SJSA1 (cell line): ENCODE results near the gene ETFA. TPM values are rescaled to one million over a fixed set of nuclear protein-coding genes. Genes with fewer than 3 reads are reported as not detected.
A peak's percentile ranks its signal among the peaks of the same experiment; 100 is the strongest.

ENCODE experiments used
- DNase-seq, 2 experiments: peaks; one replicate each; pipeline ENCODE4 v3.0.0-alpha.2; 2015 to 2020; ENCODE audit warnings: low spot score in 2 of 2, low read depth in 1 of 2
- H3K27ac ChIP-seq: fragments of 250-450 bp; sonication (Bioruptor Pico); 2 replicates; pipeline ENCODE4 v1.5.1; 2020; ENCODE audit warnings: mild to moderate bottlenecking, moderate library complexity
- H3K27me3 ChIP-seq: fragments of 250-450 bp; sonication (Bioruptor Pico); replicated peaks from 2 replicates; pipeline ENCODE4 v1.5.1; 2020; ENCODE audit warnings: mild to moderate bottlenecking, moderate library complexity
- H3K36me3 ChIP-seq: fragments of 250-450 bp; sonication (Bioruptor Pico); 2 replicates; pipeline ENCODE4 v1.5.1; 2020; ENCODE audit warnings: mild to moderate bottlenecking
- H3K4me1 ChIP-seq: fragments of 250-450 bp; sonication (Bioruptor Pico); replicated peaks from 2 replicates; pipeline ENCODE4 v1.6.1; 2021; ENCODE audit warnings: mild to moderate bottlenecking
- H3K4me3 ChIP-seq: fragments of 250-450 bp; sonication (Bioruptor Pico); 2 replicates; pipeline ENCODE4 v1.5.1; 2020; ENCODE audit warnings: mild to moderate bottlenecking
- H3K9me3 ChIP-seq: fragments of 250-450 bp; sonication (Bioruptor Pico); replicated peaks from 2 replicates; pipeline ENCODE4 v1.5.1; 2020; ENCODE audit warnings: mild to moderate bottlenecking
- total RNA-seq: library from RNA; depleted of rRNA; stranded (reverse); fragments of >200 nt; shearing (Covaris generic); gene quantifications from 2 replicates; pipeline ENCODE4 v1.2.3, GENCODE V29; 2014

Gene ETFA
- total RNA-seq, 1 experiment from 2014 or later, result 203 TPM

- H3K36me3 ChIP-seq, result peaks cover 33% of the 10 kb centered on the region
- no peaks in the 10 kb centered on the region for H3K27me3 ChIP-seq
- DNase-seq, result no peak
- H3K4me3 ChIP-seq, result no peak overlapping the region
- H3K4me1 ChIP-seq, result peaks cover 19% of the 10 kb centered on the region
- no peak overlapping the region for H3K27ac ChIP-seq
- no peaks in the 10 kb centered on the region for H3K9me3 ChIP-seq
These were observed 90.0 kb downstream of the ETFA start for GRCh38 chr15:76221085-76221767.

GRCh38 chr15:76217882-76218217, 93.4 kb downstream of the ETFA start:
- H3K4me3 ChIP-seq, result no peak overlapping the region
- H3K36me3 ChIP-seq, result peaks cover 33% of the 10 kb centered on the region
- H3K27me3 ChIP-seq, result no peaks in the 10 kb centered on the region
- H3K4me1 ChIP-seq, result peaks cover 46% of the 10 kb centered on the region
- H3K27ac ChIP-seq, result no peak overlapping the region
- H3K9me3 ChIP-seq, result no peaks in the 10 kb centered on the region
- DNase-seq, result no peak

- peaks cover 35% of the 10 kb centered on the region for H3K36me3 ChIP-seq
- no peak overlapping the region for H3K27ac ChIP-seq
- DNase-seq, result peak in 1 of 2 experiments; percentile 53
- no peaks in the 10 kb centered on the region for H3K9me3 ChIP-seq
- peaks cover 52% of the 10 kb centered on the region for H3K4me1 ChIP-seq
- no peak overlapping the region for H3K4me3 ChIP-seq
- H3K27me3 ChIP-seq, result no peaks in the 10 kb centered on the region
These were observed 94.0 kb downstream of the ETFA start for GRCh38 chr15:76217029-76217881.

- no peak for DNase-seq
- H3K36me3 ChIP-seq, result peaks cover 46% of the 10 kb centered on the region
These were observed 95.6 kb downstream of the ETFA start for GRCh38 chr15:76215634-76216033.

GRCh38 chr15:76209942-76210341, 101.3 kb downstream of the ETFA start:
- Histone ChIP-seq H3K4me1 (peaks cover 33% of the 10 kb centered on the region), H3K27ac (no peak overlapping the region), H3K36me3 (peaks cover 67% of the 10 kb centered on the region), H3K27me3 (no peaks in the 10 kb centered on the region), H3K4me3 (no peak overlapping the region), H3K9me3 (no peaks in the 10 kb centered on the region)
- no peak for DNase-seq

More at GRCh38 chr15:76215634-76216033, 95.6 kb downstream of the ETFA start:
- H3K9me3 ChIP-seq, result no peaks in the 10 kb centered on the region
- H3K27me3 ChIP-seq, result no peaks in the 10 kb centered on the region
- H3K27ac ChIP-seq, result no peak overlapping the region
- H3K4me3 ChIP-seq, result no peak overlapping the region
- peaks cover 58% of the 10 kb centered on the region for H3K4me1 ChIP-seq

GRCh38 chr15:76209523-76209922, 101.7 kb downstream of the ETFA start:
- Histone ChIP-seq H3K9me3 (no peaks in the 10 kb centered on the region), H3K4me1 (peaks cover 29% of the 10 kb centered on the region), H3K36me3 (peaks cover 62% of the 10 kb centered on the region), H3K27me3 (no peaks in the 10 kb centered on the region), H3K4me3 (no peak overlapping the region), H3K27ac (no peak overlapping the region)
- no peak for DNase-seq

GRCh38 chr15:76208786-76209424, 102.4 kb downstream of the ETFA start:
- DNase-seq, result no peak
- no peak overlapping the region for H3K27ac ChIP-seq
- H3K4me1 ChIP-seq, result peaks cover 23% of the 10 kb centered on the region
- no peak overlapping the region for H3K4me3 ChIP-seq
- H3K27me3 ChIP-seq, result no peaks in the 10 kb centered on the region
- H3K36me3 ChIP-seq, result peaks cover 57% of the 10 kb centered on the region
- no peaks in the 10 kb centered on the region for H3K9me3 ChIP-seq

GRCh38 chr15:76208084-76208785, 103.0 kb downstream of the ETFA start:
- Histone ChIP-seq H3K9me3 (no peaks in the 10 kb centered on the region), H3K27me3 (no peaks in the 10 kb centered on the region), H3K36me3 (peaks cover 51% of the 10 kb centered on the region), H3K27ac (no peak overlapping the region), H3K4me1 (peaks cover 16% of the 10 kb centered on the region), H3K4me3 (no peak overlapping the region)
- no peak for DNase-seq

- DNase-seq, result peak in 1 of 2 experiments; percentile 54
These were observed 104.8 kb downstream of the ETFA start for GRCh38 chr15:76206325-76206976.

GRCh38 chr15:76204916-76205460, 106.3 kb downstream of the ETFA start:
- H3K4me1 ChIP-seq, result no peaks in the 10 kb centered on the region
- no peaks in the 10 kb centered on the region for H3K9me3 ChIP-seq
- H3K27ac ChIP-seq, result no peak overlapping the region
- no peak overlapping the region for H3K4me3 ChIP-seq
- peaks cover 26% of the 10 kb centered on the region for H3K36me3 ChIP-seq
- no peaks in the 10 kb centered on the region for H3K27me3 ChIP-seq
- peak in 1 of 2 experiments; percentile 20 for DNase-seq

More at GRCh38 chr15:76206325-76206976, 104.8 kb downstream of the ETFA start:
- H3K27ac ChIP-seq, result no peak overlapping the region
- H3K27me3 ChIP-seq, result no peaks in the 10 kb centered on the region
- H3K36me3 ChIP-seq, result peaks cover 40% of the 10 kb centered on the region
- no peaks in the 10 kb centered on the region for H3K4me1 ChIP-seq
- H3K4me3 ChIP-seq, result no peak overlapping the region
- H3K9me3 ChIP-seq, result no peaks in the 10 kb centered on the region

- H3K36me3 ChIP-seq, result peaks cover 23% of the 10 kb centered on the region
- H3K4me3 ChIP-seq, result no peak overlapping the region
- no peak overlapping the region for H3K27ac ChIP-seq
- H3K27me3 ChIP-seq, result no peaks in the 10 kb centered on the region
- no peaks in the 10 kb centered on the region for H3K9me3 ChIP-seq
- peak in 1 of 2 experiments; percentile 22 for DNase-seq
- peaks cover 2% of the 10 kb centered on the region for H3K4me1 ChIP-seq
These were observed 107.0 kb downstream of the ETFA start for GRCh38 chr15:76204109-76204845.

GRCh38 chr15:76203346-76204108, 107.7 kb downstream of the ETFA start:
- DNase-seq, result no peak
- no peaks in the 10 kb centered on the region for H3K27me3 ChIP-seq
- H3K4me3 ChIP-seq, result no peak overlapping the region
- H3K9me3 ChIP-seq, result no peaks in the 10 kb centered on the region
- H3K4me1 ChIP-seq, result peaks cover 9% of the 10 kb centered on the region
- H3K27ac ChIP-seq, result no peak overlapping the region
- H3K36me3 ChIP-seq, result peaks cover 15% of the 10 kb centered on the region
